ENCODE measurements around the gene FBXW4. TPM values are rescaled to one million over a fixed set of nuclear protein-coding genes. Genes with fewer than 3 reads are reported as not detected.

FBXW4 gene
- total RNA-seq, 1 experiment from 2014 or later: 15.7 TPM

DNA sequence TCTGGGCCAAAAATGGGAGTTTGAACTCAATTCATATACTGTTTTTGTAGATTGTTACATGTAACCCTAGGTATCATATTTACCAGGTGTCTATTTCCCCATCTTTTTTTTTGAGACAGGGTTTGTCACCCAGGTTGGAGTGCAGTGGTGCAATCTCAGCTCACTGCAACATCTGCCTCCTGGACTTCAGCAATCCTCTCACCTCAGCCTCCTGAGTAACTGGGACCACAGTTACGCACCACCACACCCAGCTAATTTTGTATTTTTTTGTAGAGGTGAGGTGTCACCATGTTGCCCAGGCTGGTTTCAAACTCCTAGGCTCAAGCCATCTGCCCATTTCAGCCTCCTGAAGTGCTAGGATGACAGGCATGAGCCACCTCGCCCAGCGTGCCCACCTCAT is 28.2 kb upstream of the FBXW4 start:
- CTCF ChIA-PET: no interaction called here

DNA sequence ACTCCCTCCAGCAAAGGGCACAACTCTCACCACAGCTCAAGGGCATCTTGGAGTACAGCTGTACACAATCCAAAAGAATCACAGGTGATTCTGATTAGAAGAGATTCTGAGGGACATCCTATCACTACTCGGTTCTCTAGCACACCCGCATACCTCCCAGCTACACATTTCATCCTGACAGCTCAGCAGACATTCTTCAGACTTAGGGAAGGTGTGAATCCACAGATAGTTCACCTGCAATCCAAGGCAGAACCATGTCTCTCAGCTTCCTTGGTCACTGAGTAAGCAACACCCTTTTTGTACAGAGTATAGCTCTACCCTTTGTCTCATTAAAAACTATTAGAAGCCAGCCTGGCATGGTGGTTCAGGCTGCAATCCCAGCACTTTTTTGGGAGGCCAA is 26.8 kb upstream of the FBXW4 start:
- Mint-ChIP-seq H3K36me3 (ENCODE audit: insufficient read depth, unreplicated experiment) (no peaks in the 10 kb centered on the region), H3K9me3 (ENCODE audit: low read depth, unreplicated experiment) (no peaks in the 10 kb centered on the region), H3K27me3 (ENCODE audit: unreplicated experiment) (no peaks in the 10 kb centered on the region), H3K4me1 (ENCODE audit: low read depth, unreplicated experiment) (peaks cover 4% of the 10 kb centered on the region), H3K4me3 (ENCODE audit: low read depth, unreplicated experiment) (no peak overlapping the region), H3K27ac (ENCODE audit: unreplicated experiment) (no peak overlapping the region)
- CTCF ChIA-PET: no interaction called here
- intact Hi-C loops (cut with micrococcal nuclease; ENCODE audit: unreplicated experiment): no loop called here
- TF ChIP-seq, protein P1, sequence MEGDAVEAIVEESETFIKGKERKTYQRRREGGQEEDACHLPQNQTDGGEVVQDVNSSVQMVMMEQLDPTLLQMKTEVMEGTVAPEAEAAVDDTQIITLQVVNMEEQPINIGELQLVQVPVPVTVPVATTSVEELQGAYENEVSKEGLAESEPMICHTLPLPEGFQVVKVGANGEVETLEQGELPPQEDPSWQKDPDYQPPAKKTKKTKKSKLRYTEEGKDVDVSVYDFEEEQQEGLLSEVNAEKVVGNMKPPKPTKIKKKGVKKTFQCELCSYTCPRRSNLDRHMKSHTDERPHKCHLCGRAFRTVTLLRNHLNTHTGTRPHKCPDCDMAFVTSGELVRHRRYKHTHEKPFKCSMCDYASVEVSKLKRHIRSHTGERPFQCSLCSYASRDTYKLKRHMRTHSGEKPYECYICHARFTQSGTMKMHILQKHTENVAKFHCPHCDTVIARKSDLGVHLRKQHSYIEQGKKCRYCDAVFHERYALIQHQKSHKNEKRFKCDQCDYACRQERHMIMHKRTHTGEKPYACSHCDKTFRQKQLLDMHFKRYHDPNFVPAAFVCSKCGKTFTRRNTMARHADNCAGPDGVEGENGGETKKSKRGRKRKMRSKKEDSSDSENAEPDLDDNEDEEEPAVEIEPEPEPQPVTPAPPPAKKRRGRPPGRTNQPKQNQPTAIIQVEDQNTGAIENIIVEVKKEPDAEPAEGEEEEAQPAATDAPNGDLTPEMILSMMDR (IDR thresholded peaks at IDR 0.05; ENCODE audit: unreplicated experiment): no peak
- BruUV-seq (replicated peaks): no TSS peak
- DNase-seq: no peak

More for the DNA sequence above, 28.2 kb upstream of the FBXW4 start:
- Mint-ChIP-seq H3K36me3 (ENCODE audit: insufficient read depth, unreplicated experiment) (no peaks in the 10 kb centered on the region), H3K27ac (ENCODE audit: unreplicated experiment) (no peak overlapping the region), H3K4me3 (ENCODE audit: low read depth, unreplicated experiment) (no peak overlapping the region), H3K4me1 (ENCODE audit: low read depth, unreplicated experiment) (no peaks in the 10 kb centered on the region), H3K9me3 (ENCODE audit: low read depth, unreplicated experiment) (no peaks in the 10 kb centered on the region), H3K27me3 (ENCODE audit: unreplicated experiment) (no peaks in the 10 kb centered on the region)
- intact Hi-C loops (cut with micrococcal nuclease; ENCODE audit: unreplicated experiment): no loop called here
- DNase-seq: no peak
- BruUV-seq (replicated peaks): no TSS peak
- TF ChIP-seq, protein P1 (IDR thresholded peaks at IDR 0.05; ENCODE audit: unreplicated experiment): no peak

DNA sequence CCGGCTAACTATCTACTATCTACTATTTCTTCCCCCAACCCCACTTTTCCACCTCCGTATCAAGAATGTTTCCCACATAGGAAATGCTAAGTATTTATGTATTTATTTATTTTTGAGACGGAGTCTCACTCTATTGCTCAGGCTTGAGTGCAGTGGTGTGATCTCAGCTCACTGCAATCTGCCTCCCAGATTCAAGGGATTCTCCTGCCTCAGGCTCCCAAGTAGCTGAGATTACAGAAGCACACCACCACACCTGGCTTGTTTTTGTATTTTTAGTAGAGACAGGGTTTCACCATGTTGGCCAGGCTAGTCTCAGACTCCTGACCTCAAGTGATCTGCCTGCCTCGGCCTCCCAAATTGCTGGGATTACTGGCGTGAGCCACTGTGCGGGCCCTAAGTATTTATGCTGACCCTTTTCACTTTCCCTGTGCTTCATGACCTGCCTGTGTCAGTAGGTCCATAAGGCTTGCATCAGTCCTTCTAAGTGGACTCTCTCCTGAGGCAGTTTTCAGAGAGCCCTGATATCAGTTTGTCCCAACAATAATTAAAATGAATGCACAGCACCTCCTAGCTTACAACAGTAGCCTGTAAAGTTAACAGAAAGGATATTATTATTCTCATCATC is 25.7 kb upstream of the FBXW4 start:
- no peak overlapping the region for H3K27ac Mint-ChIP-seq (ENCODE audit: unreplicated experiment)
- no peaks in the 10 kb centered on the region for H3K9me3 Mint-ChIP-seq (ENCODE audit: low read depth, unreplicated experiment)
- CTCF ChIA-PET: no interaction called here
- no TSS peak for BruUV-seq (replicated peaks)
- peaks cover 8% of the 10 kb centered on the region for H3K4me1 Mint-ChIP-seq (ENCODE audit: low read depth, unreplicated experiment)
- H3K4me3 Mint-ChIP-seq (ENCODE audit: low read depth, unreplicated experiment): no peak overlapping the region
- no peaks in the 10 kb centered on the region for H3K36me3 Mint-ChIP-seq (ENCODE audit: insufficient read depth, unreplicated experiment)
- H3K27me3 Mint-ChIP-seq (ENCODE audit: unreplicated experiment): no peaks in the 10 kb centered on the region
- no peak for DNase-seq
- intact Hi-C loops (cut with micrococcal nuclease; ENCODE audit: unreplicated experiment): no loop called here
- TF ChIP-seq, protein P1 (IDR thresholded peaks at IDR 0.05; ENCODE audit: unreplicated experiment): no peak

DNA sequence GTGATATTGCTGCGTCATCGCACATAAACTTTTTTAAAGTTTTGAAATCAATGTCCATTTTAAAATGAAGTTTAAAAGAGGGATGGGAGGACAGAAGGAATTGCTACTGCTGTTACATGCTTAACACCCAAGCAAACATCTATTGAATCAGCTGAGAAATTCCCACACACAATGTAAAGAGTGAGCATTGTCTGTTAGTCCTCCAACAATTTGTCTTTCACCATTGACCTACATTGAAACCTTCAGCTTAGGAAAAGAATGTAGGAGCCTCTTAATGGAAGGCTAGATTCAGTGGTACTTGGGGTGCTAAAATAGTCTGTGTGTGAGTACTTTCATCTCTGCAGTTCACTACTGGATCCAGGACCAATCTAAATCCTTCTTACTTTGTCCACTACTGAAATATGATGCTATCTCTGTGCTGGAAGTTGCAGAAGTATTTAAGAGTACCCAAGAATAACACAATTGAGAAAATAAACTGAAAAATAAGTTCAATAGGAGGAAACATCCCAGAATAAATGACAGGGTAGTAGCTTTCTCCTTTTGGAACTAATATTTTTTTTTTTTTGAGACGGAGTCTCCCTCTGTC is 23.8 kb upstream of the FBXW4 start:
- H3K4me3 Mint-ChIP-seq (ENCODE audit: low read depth, unreplicated experiment): no peak overlapping the region
- peaks cover 8% of the 10 kb centered on the region for H3K4me1 Mint-ChIP-seq (ENCODE audit: low read depth, unreplicated experiment)
- H3K27ac Mint-ChIP-seq (ENCODE audit: unreplicated experiment): no peak overlapping the region
- no peaks in the 10 kb centered on the region for H3K27me3 Mint-ChIP-seq (ENCODE audit: unreplicated experiment)
- TF ChIP-seq, protein P1 (IDR thresholded peaks at IDR 0.05; ENCODE audit: unreplicated experiment): no peak
- intact Hi-C loops (cut with micrococcal nuclease; ENCODE audit: unreplicated experiment): no loop called here
- no TSS peak for BruUV-seq (replicated peaks)
- H3K9me3 Mint-ChIP-seq (ENCODE audit: low read depth, unreplicated experiment): no peaks in the 10 kb centered on the region
- DNase-seq: no peak
- CTCF ChIA-PET: no interaction called here
- no peaks in the 10 kb centered on the region for H3K36me3 Mint-ChIP-seq (ENCODE audit: insufficient read depth, unreplicated experiment)
